CD4-positive, alpha-beta T cell treated with Interleukin-15 for 1 hour (primary cell): ENCODE results near the gene JKAMP.

Experiments used
- DNase-seq: peaks from one replicate; pipeline ENCODE4 v3.0.0-alpha.2; 2020

The JKAMP gene

GRCh38 chr14:59543873-59544272, 59.6 kb downstream of the JKAMP start:
- DNase-seq: no peak

GRCh38 chr14:59547310-59547709, 63.0 kb downstream of the JKAMP start:
- DNase-seq: no peak
